GM21786 (cell line): Measurements from ENCODE around the gene IPO8.

Experiments used
- ATAC-seq: cut with Tn5 transposase; IDR thresholded peaks from one replicate; pipeline ENCODE4 v1.9.1; 2021; ENCODE audit not compliant: unreplicated experiment

IPO8 gene

DNA sequence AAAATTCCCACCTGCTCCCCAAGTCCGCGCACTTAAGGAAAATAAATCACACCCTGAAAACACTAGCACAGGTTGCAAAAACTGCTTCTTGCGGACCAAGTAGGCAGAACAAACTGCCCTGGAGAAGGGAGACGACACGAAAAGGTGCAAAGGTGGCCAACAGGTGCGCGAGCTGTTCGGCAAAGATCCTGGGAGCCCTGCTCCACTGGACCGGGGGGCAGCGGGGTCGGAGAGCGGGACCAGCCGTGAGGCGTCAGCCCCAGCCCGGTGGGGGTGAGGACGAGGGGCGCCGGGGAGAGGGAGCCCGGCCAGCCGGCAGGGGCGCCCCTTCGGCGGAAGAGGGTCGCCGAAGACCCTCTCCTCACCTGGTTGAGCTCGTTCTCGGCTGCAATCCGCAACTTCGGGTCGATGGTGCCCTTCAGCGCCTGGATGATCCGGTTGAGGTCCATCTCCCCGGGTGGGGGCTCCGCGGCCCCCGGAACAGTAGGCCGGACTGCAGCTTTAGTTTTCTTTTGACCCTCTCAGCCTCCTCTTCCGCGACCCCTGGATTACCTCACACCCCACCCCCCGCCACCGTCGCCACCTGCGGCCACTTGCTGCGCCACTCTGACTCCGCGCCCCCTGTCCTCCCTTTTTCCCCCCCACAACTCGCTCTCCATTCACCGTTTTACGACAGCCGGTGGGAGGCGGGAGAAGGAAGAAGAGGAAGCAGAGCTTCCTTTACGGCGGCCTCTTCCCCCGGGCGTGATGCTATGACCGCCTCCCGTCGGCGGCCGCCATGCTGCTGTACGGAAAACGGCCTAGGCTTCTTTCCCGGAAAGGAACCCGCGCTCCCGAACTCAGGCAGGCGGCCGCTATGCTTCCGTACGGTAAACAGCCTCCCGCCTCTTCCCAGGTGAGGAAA is at the start of gene IPO8:
IPO8 (minus strand) TSS at position 671 of the 904 bp plus-strand sequence; CDS start at position 449, 222 bp downstream.
- peak; percentile 77 for ATAC-seq

DNA sequence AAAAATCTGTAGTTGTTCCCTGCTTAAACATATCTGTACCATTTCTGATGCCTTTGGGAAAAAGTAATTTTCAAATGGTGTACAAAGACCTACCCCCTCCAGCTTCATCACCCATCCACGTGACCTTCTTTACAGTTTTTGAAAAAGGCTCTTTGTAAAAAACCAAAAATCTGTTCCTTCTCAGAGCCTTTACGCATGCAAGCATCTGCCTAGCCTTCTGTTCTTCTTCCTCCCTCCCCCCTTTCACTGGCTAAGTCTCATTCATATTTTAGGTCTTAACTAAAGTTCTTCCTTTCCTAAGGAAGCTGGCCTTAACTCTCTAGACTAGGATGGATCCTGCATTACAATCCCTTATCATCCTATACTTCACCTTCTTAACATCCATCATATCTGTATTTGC is 48.7 kb upstream of the IPO8 start:
- ATAC-seq = no peak

DNA sequence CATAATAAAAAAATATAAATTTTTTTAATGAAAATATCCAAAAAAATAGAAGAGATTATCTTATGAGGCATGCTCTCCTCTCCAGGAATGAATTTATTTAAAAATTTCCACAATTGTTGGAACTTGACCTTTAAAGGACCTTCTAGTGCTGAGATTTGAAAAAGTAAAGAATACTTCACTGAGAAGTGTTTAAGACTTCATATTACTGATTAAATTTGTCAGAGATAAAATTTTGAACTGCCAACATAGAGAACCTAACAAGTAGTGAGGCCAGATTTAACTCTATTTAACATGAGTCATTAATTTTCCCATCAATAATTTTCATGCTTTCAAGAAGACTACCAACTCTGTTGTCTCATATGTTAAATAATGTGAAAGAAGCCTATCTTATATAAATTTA is 44.6 kb upstream of the IPO8 start:
- ATAC-seq = no peak

DNA sequence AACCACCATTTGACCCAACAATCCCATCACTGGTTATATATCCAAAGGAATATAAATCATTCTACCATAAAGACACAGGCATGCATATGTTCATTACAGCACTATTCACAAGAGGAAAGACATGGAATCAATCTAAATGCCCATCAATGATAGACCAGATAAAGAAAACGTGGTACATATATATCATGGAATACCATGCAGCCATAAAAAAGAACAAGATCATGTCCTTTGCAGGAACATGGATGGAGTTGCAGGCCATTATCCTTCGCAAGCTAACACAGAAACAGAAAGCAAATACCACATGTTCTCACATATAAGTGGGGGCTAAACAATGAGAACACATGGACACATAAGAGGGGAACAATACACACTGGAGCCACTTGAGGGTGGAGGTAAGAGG is 43.4 kb upstream of the IPO8 start:
- no peak for ATAC-seq

DNA sequence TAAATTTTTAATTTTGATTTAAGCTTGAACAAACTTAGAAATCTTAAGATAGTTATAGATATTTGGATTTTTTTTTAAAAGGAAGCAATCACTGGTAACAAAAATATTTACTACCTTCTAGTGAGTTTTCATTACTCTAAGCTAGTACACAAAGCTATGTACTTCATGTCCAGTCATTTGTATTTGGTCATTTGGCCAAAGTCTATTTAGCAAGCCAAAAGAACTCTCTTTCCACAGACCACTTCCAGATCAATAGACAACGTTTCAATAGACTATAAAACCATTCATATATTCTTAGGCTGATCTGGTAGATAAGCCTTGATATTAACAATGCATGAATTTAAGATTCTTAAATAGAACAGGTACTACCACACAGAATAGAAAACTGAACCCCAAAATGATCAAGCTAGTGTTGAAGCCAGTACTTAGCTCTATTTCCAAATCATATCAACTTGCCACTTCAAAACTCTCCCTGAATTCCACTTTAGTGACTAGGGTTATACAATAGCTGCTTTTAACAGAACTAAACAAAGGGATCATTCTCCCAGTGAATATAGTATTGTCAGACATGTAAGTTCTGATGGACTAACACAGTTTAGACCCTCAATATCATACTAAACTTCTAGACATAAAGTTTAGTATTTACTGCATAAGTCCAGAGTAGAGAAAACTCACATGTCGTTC is 37.4 kb upstream of the IPO8 start:
- no peak for ATAC-seq

DNA sequence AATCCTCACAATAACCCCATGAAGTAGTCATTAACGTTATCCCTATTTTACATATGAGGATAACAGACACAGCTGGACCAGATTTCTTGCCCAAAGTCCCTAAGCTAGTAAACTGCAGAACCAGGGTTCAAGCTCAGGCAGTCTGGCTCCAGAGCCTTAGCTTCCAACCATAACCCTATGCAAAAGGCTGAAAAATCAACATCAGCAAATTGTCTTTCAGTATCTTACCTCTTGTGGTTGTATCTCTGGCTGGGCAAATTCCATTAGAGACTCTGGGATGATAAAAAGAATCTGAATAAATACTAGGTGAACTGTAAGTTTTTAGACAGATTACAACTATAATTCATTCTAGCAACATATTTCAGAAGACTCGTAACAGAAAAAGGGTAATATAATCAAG is 34.3 kb upstream of the IPO8 start:
- no peak for ATAC-seq

DNA sequence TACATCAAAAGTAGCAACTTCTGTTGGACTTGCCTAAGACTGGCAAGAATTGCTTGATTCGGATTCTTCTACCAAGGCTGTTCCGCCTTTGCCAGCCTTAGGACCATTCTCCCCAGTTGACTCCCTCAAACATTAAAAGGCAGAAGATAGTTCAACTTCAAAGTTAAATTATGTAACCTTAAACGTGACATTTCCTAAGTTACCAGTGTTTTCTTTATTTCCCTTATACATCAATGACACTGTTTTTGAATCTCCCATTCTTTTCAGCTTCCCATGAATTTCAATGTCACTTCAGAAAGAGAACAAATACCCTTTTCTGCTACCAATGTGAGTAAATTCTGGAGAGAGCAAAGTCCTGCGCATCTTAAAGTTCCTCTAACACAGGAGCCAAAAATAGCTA is 33.9 kb upstream of the IPO8 start:
- no peak for ATAC-seq

DNA sequence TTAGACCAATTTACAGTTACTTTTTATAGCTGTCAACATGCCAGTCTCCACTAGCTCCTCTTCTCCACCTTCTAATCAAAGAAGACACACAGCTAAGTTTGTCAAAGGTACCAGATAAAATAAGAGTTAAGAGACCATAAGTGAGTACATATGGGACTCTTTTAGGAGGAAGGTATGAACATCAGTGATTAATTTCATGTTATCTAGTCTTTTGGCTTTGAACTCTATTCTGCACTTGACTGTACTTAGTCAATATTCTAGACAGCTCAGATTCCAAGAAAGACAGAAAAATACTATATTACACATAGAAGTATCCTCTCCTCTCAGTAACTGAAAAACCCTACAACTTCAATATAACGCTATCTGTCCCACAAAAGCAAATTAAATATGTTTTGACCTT is 31.0 kb upstream of the IPO8 start:
- ATAC-seq = no peak

DNA sequence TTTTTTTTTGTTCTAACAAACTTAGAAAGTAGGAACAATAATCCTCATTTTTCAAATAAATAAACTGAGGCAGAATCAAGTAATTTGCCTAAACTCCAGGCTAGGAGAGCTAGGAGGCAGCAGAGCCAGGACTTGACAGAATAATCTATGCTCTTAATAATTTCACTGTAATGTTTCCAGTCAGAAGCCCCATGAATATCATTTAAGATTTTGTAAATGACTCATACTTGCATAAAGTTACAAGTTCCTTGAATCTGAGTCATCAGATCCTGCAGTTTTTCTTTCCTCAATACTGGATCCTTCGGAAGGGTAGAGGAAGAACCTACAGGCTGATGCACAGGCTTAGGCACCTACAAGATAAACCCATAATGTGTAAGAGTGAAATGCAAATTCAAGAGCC is 30.1 kb upstream of the IPO8 start:
- no peak for ATAC-seq

DNA sequence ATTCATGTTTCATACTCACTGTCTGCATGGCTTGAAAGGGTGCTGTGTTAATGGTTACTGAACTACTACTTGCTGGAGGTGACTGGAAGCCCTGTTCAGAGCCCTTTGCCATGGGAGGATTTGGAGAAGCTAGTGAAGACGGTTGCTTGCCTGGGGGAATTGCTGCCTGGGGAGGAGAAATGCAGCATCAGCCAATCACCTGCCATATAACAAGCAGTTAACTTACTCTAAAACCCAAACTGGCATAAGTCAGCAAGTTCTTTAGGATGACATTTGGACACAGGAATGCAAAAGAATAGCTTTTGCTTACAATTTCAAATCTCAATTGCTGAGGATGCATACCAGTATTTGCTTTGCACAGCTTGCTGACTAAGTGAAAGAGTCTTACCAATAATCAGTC is 23.4 kb upstream of the IPO8 start:
- ATAC-seq = no peak

DNA sequence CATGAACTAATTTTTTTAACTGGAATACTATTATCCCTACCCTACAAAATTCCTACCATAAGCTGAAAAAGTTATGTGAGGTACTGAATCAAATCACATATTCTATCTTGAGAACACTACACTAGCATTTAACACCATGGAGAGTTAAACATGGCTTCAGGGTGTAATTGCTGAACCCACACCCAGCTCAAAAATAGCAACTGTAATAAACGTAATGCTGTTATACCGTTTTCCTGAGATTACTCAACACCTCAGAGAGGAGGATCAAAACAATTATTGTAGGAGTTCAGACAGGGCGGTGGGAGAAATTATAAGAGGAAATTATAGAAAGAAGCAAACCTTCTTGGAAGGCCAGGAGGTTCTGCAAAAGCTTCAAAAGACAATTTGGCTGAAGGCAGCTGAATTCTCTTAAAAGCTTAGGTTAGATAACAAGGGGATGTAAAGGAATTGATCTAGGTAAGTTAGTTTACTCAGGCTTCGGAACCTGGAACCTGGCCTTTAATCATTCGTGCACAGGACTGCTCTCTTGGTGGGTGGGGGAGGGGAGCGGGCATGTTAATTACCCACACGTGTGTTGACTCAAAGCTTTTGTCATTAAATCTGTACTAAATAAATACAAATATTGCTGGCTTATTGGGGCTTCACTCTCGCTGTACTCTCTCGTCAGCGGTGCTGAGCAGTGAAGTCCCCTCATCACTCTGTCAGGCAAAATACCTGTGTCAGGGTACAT is 12.1 kb upstream of the IPO8 start:
- no peak for ATAC-seq

DNA sequence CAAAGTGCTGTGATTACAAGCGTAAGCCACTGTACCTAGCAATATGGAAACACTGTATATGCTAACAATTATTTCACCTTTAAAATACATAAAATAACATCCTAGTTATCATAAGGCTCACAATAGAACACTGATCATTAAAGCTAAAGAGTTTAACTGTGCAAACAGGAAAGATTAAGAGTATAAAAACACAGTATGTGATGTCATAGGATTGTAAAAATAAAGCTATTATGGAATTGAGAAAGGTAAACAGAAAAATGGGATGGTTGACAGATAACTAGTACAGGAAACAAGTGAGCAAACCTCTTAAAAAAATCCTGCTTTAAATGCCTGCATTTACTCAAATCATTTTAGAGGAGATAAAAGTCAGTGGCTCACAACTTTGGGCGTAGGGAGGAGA is 10.8 kb upstream of the IPO8 start:
- no peak for ATAC-seq

DNA sequence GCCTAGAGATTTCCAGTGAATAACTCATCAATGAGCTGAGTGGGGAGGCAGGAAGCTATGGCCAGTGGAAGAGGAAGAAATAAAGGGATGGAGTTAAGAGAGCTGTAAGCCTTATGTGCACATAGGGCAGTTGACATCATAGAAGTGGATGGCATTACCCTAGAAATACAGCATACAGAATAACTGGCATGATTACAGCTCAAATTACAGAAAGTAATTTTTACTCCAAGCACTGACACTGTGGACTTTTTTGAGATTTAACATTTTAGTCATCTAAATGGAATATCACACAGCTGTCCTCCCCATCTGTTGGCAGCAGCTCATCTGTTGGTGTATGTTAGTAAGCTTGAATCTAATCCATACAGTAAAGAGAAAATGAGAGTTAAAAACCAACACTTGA is 5.4 kb upstream of the IPO8 start:
- ATAC-seq = no peak

DNA sequence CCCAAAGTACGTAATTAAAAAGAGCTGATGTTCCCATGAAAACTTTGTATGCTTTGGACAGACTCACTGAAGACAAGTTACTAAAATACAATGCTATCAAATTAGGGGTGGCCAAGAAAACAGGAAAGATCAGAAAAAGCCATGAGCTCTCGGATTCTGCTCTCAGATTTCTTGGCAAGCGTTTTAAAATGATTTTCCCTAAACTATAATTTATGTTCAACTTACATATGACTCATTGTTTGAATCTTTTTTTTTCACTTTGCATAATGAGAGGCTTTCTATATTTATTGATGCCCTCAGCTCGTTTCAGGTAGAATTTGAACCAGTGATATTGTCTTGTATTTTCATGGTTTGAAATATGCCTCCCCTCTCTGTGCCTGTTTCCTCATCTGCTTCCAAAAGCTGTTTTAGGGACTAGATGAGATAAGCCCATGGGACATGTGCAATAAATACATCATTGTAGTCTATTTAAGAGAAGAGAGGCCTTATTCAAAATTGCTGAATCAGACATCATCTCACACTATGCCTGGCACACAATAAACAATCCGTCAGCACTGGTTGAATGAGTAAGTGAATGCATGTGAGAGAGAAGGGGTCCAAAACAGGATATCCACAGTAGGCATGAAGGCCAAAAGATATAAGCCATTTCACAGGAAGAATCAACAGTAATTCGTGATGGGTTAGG is 4.7 kb upstream of the IPO8 start:
- ATAC-seq = no peak

DNA sequence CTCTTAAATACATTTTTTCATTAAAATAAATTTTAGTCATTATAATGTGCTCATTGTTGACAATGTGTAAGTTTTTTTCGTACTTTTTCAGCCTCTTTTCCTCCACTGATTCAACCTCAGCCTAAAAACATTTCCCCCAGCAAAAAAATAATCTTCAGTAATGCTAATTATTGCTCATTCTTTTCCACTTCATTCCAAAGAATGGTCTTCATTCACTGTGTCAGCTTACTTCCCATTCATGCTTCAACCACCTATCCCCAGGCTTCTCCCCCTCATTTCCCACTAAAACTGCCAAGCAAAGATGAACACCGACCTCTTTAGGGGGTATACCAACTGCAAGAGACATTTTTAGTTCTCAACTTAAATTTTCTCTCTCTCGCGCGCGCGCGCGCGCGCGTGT is 2.7 kb upstream of the IPO8 start:
- no peak for ATAC-seq

DNA sequence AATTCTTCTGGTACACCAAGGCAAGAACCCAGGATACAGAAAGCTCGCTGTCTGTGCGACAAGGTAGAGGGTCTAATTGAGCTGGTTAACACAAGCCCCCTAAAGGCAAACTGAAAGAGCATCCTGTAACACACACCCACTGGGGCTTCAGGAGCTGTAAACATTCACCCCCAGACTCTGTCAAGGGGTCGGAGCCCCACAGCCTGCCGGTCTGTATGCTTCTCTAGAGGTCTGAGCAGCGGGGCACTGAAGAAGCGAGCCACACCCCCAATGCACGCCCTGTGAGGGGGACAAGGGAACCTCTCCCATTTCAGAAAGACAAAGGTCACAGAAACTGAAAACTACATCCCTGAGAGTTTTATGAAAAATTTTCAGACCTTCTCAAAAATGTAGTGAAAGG is 1.3 kb upstream of the IPO8 start:
- no peak for ATAC-seq

DNA sequence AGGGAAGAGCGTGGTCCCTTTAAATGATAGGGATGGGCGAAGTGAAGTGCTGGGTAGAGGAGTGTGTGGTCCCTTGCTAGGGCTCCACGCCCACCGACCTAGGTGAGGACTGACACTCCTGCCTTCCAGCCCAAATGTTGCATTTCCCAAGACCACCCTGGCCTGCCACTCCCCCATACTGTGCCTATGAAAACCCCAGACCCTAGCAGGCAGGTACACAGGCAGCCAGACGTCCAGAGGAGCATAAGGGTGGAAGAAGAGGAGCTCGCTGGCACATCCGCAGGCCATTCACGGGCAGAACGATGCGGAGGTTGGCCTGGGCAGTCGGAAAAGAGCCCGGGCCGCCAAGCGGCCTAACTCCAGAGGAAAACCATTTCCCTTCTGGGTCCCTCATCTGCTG is 817 bp upstream of the IPO8 start:
- no peak for ATAC-seq

DNA sequence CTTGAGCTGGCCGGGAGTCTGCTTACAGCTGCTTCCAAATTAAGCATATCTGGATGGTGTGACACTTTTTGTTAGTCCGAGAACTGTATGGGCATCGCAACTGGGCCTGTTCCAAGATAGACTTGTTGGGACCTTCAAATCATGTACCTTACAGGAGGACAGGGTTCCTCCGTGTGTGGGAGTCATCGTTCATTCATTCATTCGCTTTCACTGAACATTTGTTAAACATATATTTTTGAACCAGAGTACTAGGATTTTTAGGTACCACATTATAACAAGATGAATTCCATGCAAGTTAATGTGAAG is 387 bp upstream of the IPO8 start:
- ATAC-seq = peak; percentile 36

DNA sequence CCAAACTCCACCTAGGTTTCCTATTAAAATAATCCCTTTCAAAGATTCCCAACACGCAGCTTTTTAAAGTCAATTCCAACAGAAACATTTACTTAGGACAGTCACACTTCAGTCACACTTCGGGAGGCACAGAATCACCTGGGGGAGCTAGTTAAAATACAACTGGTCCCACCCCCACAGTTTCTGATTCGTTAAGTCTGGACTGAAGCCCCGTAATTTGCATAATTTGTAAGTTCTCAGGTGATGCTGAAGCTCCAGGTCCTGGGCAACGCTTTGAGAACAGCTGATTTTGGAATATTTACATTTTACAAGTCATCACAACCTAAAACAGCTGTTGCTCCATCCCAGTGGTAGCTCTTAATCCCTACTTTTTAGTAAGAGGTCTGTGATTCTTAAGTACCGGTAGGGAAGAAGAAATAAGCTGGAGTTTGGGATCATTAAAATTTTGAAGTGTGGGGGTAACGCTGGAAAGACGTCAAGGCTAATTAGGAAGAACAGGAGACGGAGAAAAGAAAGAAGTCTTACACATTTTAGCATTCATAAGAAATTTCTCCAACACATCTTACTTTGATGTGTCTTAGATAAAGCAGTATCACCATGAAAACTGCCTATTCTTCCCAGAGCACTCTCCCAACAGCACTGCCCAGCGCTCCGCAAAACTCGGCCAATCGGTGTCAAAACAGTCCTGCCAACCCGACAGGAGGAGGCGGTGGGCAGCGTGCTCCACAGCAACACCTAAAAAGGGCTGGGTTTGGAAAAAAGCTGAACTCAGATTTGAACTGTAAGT is 1.1 kb downstream of the IPO8 start:
- peak; percentile 31 for ATAC-seq

DNA sequence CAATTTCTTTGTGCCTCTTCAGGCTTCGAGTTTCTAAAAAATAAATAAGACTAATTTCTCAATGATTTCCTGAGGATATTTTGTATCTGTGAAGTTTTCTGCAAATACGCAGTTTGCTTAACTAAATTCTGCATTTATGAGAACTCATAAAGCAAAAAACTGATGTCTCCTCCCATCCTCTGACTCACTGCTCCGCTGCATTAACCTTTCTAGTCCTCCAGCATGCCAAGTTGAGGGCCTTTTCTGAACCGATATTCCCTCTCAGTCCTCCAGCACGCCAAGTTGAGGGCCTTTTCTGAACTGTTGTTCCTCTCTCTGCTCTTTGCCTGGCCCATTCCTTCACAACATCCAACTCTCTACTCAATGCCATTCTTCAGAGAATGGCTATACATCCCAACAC is 3.2 kb downstream of the IPO8 start:
- ATAC-seq = no peak
